Activated effector memory CD4-positive, alpha-beta T cell treated with anti-CD3 and anti-CD28 coated beads, Interleukin-2, amount 50 U/mL, for 16 hours (primary cell): ENCODE results near the gene RHOJ.
"Not testable (repeated sequence)": the region's sequence is repeated elsewhere in the genome, so short reads cannot be mapped to it uniquely, and the experiment has no call there.

ENCODE experiments used
- DNase-seq: peaks from one replicate; pipeline ENCODE4 v3.0.0-alpha.2; 2020

The RHOJ gene

DNA sequence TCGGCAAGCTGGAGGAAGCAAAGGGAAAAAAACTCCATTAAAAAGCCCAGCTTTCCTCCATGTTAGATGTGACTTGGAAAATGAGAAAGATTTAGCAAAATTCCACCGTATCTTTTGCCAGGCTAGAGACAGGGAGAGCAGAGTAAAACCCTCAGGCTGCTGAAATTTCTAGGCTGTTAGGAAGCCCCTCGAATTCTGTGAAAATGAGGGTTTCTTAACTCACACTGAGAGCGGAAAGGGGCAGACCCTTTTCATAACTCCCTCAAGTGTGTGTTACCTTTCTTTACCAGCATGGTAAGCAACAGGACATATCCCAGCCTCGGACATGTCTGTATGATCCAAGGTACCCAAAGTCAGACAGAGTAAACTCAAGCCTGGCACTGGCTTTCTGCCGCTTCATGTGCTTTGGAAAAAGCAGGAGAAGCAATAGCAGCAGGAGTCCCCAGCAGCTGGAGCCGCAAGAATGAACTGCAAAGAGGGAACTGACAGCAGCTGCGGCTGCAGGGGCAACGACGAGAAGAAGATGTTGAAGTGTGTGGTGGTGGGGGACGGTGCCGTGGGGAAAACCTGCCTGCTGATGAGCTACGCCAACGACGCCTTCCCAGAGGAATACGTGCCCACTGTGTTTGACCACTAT lies at the start of gene RHOJ:
Gene RHOJ (plus strand): TSS at position 37 of the 637 bp plus-strand sequence. CDS start 427 bp downstream, at position 464.
- DNase-seq = no peak

DNA sequence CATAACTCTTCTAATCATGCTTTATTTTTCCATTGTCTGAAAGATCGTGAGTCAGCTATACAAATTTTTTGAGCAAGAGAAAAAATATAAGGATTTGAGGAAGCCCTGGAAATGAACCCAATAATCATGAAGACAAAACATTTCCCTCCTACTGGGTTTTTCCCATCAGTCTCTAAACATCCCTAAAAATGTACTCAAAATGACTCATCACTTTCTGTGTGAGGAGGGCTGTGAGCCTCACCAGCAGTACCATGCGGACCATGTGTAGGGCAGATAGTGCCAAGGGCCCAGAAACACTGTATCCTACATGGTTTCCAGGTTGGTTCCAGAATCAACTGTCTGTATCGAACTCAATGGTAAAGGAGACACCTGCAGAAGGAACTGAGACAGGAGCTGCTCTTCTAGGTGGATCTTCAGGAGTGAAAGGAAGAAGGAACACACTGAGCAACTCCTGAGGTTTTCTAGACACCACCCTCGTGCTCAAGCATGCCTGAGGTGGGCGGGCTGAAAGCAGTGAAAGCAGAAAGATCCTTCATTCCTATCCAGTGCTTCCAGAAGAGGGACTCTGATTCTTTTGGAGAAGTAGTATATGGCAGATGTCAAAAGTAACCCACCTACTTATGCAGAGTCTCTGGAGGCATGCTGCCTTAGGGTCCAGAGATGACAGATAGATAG lies 48.6 kb upstream of the RHOJ start:
- DNase-seq = no peak

DNA sequence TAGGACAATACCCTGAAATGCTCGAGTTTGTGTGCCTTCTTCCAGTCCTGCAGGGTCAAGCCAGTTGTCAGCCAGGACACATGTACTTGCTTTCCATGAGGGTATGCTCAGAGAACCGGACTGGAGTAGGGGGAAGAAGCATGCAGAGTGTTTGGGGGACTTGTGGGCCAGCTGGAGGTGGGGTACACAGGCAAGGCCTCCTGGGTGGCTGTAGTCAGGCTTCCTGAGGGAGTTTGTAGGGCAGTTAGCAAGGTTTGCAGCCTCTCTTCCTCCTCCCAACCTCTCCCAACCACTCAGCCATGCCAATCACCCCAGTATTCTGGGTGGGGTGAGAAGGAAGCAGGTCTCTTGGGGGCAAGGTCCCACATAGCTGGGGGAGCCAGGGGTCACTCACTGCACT lies 47.0 kb upstream of the RHOJ start:
- peak; percentile 50 for DNase-seq

DNA sequence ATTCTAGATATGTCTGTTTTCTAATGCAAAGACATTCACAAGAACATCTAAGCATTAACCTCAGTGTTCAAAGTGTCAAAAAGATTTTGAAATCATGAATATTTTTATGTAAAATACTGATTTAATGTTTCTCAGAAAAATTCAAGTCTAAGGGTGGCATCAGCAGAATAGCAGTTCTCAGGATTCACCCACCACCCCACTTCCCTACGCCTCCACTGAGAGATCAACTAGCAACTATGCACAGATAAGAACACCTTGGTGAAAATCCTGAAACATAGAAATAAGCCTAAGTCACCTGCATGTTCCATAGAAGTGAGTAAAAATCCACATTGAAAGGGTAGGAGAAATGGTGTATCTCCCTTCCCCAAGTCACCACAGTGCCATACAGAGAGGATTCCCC lies 40.9 kb upstream of the RHOJ start:
- no peak for DNase-seq

DNA sequence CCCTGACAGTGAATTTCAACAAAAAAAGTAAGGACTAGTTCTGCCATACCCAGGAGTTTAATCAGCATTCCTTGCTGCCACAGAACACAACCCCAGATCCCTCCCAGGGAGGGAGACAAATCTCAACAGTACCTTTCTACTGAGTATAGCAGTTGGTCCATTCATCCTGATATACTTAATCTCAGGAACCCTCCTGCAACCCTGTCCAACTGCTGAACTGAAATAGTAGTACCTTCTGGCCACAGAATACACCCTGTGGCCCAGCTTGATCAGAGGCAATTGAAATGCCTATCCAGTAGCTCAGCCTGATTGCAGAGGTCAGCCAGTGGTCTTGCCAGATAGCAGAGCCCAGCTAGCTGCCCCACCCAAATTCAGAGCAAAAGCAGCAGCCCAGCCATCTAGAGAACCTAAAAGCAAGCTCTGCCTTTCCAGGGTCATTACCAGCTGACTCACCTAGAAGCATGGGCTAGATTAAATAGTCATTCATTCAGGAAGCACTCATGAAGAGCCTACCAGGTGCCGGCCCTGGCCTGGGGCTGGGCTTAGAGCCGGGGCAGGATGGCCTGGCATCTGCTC lies 40.0 kb upstream of the RHOJ start:
- DNase-seq = no peak

DNA sequence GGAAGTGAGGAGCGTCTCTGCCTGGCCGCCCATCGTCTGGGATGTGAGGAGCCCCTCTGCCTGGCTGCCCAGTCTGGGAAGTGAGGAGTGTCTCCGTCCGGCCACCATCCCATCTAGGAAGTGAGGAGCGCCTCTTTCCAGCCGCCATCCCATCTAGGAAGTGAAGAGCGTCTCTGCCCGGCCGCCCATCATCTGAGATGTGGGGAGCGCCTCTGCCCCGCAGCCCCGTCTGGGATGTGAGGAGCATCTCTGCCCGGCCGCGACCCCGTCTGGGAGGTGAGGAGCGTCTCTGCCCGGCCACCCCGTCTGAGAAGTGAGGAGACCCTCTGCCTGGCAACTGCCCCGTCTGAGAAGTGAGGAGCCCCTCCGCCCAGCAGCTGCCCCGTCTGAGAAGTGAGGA lies 39.0 kb upstream of the RHOJ start:
- DNase-seq = not testable (repeated sequence)

DNA sequence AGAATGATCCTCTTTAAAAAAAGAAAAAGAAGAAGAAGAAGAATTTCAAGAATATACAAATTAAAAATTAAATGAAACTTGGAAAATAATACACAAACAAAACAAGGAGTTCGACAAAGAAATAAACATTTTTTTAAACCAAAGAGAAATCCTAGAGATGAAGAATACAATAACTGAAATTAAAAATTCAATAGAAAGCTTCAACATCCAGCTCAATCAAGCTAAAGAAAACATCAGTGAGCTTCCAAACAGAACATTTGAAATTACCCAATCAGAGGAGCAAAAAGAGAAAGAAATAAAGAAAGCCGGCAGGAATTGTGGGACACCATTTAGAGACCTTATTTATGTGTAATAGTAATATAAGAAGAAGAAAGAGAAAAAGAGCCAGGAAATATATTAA lies 37.2 kb upstream of the RHOJ start:
- DNase-seq = no peak

DNA sequence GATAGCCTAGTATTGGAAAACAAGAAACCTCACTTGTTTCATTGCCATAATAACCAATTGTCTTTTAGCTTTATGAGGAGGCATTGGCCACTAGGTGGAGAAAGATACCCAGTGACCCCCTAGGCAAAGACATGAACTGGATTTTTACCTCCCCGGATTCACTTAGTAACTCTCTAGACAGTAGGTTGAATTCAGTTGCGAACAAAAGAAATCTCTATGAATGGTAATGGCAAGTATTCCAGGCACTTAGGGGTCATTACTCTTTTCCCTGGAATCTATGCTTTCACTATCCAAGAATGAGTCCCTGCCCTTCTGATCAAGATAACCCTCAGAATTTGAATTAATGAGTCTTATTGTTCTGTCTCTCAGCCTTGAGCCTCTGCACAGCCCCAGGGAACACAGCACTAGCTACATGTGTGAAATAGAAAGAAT lies 29.5 kb upstream of the RHOJ start:
- no peak for DNase-seq

DNA sequence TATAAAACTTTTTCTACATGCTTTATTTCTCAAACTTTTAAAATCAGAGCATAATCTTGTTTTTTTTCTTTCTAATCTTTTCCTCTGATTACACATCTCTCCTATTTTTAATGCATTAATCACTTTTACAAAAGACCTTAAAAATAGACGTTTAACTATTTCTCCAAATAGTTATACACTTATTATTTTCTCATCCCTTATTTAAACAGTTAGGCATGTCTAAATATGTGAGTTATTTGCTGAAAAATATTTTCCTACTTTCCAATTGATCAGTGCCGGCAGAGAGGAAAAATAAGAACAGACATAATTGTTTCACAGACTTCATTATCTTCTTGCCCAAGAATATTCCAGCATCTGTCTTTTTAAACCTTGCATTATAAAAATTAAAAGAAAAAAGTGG lies 28.7 kb upstream of the RHOJ start:
- no peak for DNase-seq

DNA sequence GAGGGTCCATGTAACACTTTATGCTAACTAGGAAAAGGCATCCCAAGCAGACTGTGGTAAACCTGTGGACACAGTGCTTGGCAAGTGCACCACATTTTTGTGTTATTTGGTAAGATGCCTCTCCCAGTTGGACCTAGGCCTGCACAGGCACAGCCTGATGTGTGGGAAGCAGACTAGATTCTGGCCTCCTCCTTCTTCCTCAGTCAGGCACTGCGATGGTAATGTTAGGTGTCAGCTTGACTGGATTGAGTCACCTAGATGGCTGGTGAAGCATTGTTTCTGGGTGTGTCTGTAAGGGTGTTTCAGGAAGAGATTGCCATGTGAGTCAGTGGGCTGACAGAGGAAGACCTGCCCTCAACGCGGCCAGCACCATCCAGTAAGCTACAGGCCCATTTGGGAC lies 25.3 kb upstream of the RHOJ start:
- DNase-seq = no peak

DNA sequence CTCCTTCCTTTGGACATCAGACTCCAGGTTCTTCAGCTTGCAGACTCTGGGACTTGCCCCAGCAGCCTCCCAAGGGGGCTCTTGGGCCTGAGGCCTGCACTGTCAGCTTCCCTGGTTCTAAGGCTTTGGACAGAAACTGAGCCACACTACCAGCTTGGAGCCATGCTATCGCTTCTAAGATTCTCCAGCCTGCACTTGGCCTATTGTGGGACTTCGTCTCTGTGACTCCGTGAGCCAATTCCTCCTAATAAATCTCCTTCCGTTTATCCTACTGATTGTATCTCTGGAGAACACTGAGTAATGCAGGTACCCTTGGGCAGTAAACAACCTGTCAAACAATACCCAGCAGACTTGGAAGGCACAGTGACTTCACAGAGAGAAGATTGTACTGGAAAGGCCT lies 24.9 kb upstream of the RHOJ start:
- no peak for DNase-seq

DNA sequence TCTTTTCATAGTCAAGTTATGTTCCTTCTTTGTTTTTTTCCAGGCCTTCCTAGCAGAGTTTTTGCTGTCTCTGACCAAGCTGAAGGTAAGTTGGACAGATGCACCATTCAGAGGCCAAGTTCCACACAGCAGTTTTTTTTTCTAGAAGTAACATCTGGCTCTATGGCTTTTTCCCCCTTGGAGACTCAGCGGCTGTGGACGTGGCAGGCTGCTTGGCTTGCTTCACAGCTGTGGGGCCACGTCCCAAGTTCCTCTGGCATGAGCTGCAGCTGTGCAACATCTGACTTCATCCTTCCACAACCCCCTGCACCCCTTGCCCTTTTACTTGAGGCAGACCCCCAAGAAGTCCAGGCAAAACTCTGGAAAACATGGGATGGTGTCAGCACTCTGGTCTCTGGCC lies 24.2 kb upstream of the RHOJ start:
- no peak for DNase-seq

DNA sequence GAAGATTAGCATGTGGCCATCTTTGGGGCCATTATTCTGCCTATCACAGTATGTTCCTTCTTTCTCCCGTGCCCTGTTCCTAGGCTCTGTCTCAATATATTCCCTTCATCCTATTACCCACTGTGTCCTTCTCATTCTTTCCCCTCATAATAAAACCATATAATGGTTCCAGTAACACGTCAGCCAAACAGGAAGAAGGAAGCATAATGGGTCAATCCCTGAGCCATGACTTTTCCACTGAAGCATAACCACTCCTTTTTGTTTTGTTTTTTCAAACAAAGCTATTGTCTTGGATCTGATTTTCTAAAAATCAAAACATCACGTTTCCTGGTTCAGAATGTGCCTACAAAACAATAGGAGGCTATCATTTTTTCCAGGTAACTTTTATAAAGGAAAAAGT lies 21.3 kb upstream of the RHOJ start:
- DNase-seq = no peak

DNA sequence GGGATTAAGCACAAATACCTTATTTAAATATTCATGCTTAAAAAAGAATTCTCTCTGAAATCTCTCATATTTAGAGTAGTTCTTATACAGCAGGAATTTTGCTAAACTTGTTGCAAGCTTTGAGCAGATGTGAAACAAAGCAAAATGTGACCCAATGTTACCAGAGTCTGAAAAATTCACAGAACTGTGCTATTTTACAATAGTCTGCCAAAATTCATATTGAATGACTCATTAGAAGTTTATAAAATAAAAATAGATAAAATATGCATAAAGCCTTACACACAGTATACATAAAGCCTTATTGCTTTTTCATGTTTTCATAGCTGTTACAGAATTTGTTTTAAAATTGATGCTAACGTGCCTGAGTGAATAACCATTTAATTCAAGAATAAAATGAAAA lies 17.8 kb upstream of the RHOJ start:
- DNase-seq = no peak

DNA sequence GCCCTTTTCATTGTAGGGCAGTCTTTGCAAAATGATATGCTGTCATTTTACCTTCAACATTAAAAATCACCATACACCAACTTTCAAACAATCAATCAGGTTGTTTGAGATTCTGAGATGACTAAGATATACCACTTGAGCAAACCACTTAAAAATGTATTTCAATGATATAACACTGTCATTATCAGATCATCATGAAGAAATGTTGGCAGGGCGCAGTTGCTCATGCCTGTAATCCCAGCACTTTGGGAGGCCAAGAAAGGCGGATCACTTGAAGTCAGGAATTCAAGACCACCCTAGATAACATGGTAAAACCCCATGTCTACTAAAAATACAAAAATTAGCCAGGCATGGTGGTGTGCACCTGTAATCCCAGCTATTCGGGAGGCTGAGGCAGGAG lies 13.0 kb upstream of the RHOJ start:
- DNase-seq = no peak

DNA sequence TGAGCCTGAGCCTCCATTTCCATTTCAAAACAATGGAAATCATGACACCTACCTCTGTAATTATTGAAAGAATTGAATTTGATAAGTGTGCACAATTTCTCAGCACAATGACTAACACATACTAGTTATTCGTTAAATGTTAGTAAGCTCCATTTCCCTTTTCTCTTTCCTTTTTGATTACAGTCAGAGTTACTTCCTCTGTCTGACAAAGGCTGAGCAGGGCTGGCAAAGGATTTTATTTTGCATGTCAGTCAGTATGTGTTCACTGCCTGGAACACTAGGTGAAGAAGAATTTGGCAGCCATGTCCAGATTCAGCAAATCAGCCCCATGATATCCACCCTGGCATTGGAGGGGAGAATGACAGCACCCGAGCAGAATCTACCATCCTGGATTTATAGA lies 12.2 kb upstream of the RHOJ start:
- no peak for DNase-seq

DNA sequence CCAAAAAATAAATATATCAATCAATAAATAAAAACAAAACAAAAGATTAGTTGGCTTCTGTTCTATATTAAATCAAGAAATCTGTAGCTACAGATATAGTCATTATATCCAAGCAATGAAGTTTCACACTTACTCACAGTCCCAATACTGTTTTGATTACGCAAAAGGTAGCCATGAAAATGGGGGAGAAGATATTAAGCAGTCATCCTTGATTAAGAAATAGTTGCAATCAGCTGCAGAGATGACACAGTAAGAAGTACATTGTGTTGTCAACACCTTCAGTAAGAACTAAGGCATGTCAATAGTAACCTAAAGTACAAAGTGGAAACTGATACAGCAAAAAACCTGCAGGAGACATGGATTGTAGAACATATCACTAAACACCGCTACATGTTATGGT lies 11.0 kb upstream of the RHOJ start:
- no peak for DNase-seq

DNA sequence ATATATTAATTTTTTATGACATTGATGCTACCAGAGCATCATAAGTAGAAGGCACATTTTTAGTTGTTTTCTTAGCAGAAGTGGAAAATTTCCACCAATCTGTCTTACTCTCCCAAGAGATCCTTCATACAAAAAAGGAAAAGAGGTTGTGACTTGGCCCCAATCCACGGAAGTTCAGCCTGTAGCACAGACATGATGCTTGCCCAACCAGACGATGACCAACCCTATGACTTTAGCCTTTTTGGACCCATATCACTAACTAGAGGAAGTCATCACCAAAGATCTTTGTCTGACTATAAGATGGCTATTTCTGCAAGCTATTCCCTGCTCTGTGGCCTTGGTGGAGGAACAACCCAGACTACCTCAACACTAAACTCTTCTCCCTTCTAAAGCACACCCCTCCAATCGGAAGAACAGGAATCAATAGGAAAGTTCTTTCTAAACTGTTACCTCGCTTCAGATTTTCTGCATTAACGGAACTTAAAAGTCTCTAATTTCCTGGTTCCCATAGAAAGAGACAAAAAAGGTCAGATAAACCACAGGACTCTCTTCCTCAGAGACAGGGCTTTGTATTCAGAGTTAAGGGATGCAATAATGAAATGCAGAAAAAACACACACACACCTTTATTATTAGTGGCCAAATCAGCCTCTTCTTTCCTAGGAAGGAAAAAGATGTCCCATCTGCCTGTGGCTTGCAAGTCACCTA lies 4.1 kb upstream of the RHOJ start:
- DNase-seq = no peak

DNA sequence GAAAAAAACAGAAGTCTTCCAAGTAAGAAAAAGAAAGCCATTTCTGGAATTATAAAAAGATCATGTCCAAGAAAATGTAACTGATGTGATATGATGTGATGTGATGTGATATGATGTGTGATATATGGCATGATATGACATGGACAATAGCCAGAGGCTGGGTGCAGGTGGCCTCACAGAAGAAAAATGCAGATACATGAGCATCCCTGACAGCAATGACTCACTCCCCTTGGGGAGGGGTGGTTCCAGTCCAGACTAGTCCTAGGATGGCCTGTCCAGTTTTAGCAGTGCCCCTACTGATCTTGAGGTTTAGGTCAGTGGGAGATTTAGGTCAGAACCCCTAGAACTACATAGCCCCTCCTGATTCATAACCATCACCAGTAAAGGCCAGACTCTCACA lies 3.5 kb upstream of the RHOJ start:
- DNase-seq = no peak

DNA sequence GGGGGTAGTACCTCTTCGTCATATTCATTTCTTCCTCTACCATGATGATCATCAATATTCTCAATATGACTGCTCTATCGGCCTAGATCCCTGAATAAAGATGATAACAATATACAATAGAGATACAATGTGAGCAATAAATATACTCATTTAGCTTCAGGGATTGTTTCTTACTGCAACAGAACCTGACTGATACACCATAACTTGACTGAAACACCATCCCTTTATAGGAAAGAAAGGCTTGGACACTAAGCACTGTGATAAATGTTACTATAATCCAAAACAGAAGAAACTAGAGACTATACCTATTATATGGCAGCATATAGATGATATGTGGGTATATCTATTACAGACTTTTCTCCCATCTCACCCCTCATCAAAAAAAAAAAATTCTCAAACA lies 1.2 kb upstream of the RHOJ start:
- no peak for DNase-seq

DNA sequence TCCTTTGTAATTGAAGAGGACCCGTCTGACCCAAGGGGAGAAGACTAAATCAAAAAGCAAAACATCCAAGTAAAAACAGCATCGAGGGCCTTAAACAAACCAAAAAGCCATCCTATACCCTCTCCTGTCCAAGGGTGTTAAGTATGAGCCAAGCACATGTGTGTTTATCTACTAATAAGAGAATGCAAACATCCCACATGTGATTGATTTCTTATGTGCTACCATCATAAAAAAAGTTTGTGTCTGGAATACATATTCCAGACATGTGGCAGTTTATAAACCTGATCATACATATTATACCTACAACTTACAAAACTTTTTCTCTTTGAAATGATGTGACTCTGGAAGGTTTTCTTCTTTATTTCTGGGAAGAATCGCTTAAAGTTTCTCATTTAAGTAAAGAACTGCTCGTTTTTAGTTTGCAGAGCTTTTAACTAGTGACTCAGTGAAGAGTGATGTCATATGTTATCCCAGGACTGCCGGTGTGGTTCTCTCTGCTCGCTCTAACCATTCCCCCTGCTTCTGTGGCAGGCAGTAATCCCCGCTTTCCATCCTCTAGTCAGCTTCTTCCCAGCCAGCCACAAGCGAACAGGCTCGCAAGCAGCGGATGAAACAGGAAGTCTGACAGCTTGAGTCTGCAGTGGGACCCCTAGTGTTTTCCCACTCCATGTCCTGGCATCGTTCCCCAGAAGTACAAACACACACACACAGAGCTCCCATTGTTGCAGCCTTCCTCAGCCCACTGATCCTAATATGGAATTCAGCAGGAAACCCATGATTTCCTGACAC lies 431 bp upstream of the RHOJ start:
- DNase-seq = no peak

DNA sequence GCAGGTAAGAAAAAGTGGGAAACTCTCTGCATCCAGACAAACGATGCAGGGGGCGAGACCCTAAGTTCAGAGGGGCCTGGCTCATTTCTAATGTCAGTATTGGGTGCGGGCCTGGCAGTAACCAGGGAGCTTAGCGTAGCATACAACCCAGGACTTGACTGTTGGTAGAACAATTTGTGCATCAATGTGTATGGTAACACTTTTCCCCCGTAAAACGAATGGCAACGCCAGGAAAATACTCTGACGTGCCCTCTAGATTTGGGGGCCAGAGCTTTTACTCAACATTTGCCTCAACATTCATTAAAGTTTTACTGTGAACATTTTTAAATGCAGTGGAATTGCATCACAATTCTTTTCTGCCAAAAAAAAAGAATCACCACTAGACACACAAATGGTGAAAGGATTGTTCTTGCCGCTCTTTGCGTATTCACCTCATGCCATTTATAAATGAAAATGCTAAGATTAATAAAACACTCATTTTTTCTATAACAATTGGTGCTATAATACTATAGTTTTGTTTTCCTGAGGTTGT lies 867 bp downstream of the RHOJ start:
- DNase-seq = no peak

DNA sequence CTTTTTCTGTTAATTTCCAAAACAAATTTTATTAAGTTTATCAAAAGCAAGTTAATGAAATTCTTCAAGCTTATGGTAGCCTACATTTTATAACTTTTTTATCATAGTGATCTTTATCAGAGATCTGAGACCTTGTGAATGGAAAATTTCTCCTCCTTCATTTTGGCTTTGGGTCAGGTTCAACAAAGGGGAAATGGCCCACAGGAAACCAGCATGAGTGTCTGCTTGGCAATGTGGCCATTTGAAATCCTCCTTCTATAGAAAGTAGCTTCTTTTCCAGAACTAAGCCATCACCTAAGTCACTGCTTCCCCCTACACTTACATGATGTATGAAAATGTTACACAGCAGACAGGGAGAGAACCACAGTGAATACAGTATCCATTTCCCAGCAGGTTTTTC lies 1.6 kb downstream of the RHOJ start:
- no peak for DNase-seq
